Activated T-helper 2 cell treated with anti-CD3 and anti-CD28 coated beads, Interferon-gamma antibody, Interleukin-2, Interleukin-4, amounts not matched to agents 10 μg/mL and 5 μg/mL and 100 μg/mL, durations not matched to agents 14 hours and 24 hours and 36 hours (primary cell): Measurements from ENCODE around the gene MYCT1. TPM values are rescaled to one million over a fixed set of nuclear protein-coding genes. Genes with fewer than 3 reads are reported as not detected.

Source experiments
- total RNA-seq: library from RNA; stranded (reverse); gene quantifications from 2 replicates; pipeline ENCODE4 v1.2.3, GENCODE V29; 2022

The MYCT1 gene
- total RNA-seq, 1 donor from 2014 or later = not detected

Other genes with a start within 250 kb of the MYCT1 start
- gene SYNE1, start 60.5 kb upstream of the MYCT1 start, total RNA-seq = 14.2 and 15.2 TPM in 2 replicates
- not detected in 2 replicates for gene VIP, start 52.9 kb downstream of the MYCT1 start, total RNA-seq